GM19468 (cell line): Measurements from ENCODE around the gene DLK1.

Experiments used
- ATAC-seq: cut with Tn5 transposase; IDR thresholded peaks from one replicate; pipeline ENCODE4 v1.9.1; 2021; ENCODE audit warnings: mild to moderate bottlenecking, moderate library complexity, moderate number of reproducible peaks; ENCODE audit not compliant: unreplicated experiment; ENCODE audit errors: extremely low read depth

The DLK1 gene

GRCh38 chr14:100773331-100774163 lies 46.9 kb downstream of the DLK1 start:
- ATAC-seq = no peak

GRCh38 chr14:100774164-100774537 lies 47.5 kb downstream of the DLK1 start:
- ATAC-seq = no peak

GRCh38 chr14:100775351-100775830 lies 48.7 kb downstream of the DLK1 start:
- no peak for ATAC-seq

GRCh38 chr14:100775831-100776591 lies 49.3 kb downstream of the DLK1 start:
- ATAC-seq = no peak

GRCh38 chr14:100776681-100777365 lies 50.1 kb downstream of the DLK1 start:
- no peak for ATAC-seq

GRCh38 chr14:100777366-100777817 lies 50.7 kb downstream of the DLK1 start:
- ATAC-seq = no peak

- no peak for ATAC-seq
These were observed 51.3 kb downstream of the DLK1 start for GRCh38 chr14:100777818-100778525.

GRCh38 chr14:100778526-100778882 lies 51.8 kb downstream of the DLK1 start:
- no peak for ATAC-seq

DNA sequence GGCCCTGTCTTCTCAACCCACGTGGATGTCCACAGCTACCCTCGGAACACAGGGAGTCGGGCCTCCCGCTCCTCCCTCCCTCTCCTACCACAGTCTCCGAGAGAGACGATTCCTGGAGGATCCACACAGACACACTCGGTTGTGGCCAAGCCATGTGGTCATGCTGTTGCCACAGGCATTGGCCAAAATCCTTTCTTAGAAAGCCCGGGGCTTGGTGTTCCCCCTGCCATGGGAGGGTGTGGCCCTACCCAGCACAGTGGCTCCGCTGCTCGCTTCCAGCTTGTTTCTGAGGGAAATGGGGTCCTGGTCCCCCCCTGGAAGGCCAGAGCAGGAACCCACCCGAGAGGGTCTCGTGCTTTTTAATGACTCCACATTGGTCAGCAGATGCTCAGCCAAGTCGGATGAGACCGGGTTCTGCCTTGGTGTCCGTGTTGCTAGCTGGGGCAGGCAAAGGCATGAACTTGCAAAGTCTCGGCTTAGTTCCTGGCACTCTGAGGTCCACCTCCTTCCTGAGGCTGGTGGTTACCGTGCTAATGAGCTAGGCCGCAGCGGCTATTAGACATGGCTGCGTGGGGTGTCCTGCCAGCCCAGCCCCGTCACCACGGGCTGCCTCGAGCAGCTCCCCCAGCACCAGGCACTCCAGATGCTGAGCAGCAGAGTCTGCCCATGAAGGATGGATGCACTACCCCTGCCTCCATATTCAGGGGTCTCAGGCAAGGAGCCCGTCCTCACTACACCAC lies 52.4 kb downstream of the DLK1 start:
- no peak for ATAC-seq

DNA sequence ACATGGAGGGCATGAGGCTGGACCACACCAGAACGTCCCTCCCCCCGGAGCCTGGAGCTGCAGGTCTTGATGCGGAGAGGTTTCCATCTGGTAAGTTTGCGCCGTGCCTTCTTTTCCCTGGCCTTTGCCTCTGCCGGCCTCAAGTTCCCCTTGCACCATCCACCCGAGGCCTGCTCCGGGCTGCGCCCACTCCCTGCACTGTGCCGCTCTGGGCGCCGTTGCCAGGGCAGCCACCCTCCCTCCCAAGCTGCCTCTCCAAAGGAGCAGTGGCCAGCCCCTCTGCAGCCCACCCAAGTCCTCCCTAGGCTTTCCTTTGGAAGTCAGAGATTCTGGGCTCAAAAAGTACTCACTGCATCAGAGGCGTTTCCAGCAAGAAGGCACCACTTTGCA lies 53.0 kb downstream of the DLK1 start:
- ATAC-seq = no peak

DNA sequence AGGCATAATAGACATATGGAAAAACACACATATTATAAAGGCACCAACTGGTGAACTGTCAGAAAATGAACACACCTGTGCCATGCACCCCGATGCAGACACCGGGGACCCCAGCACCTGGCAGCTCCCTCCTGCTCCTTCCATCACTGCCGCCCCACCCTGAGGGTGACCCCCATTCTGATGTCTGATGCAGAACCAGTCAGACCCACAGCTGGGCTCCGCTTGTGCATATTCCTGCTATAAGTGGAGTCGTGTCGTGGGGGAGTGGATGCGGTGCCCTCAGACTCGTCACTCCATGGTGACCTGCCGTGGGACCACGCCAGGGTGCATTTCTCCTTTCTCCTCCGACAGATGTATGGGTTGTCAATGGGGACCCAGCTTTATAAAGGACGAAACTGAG lies 53.6 kb downstream of the DLK1 start:
- ATAC-seq = no peak

- ATAC-seq = no peak
These were observed 54.1 kb downstream of the DLK1 start for GRCh38 chr14:100780646-100781355.

DNA sequence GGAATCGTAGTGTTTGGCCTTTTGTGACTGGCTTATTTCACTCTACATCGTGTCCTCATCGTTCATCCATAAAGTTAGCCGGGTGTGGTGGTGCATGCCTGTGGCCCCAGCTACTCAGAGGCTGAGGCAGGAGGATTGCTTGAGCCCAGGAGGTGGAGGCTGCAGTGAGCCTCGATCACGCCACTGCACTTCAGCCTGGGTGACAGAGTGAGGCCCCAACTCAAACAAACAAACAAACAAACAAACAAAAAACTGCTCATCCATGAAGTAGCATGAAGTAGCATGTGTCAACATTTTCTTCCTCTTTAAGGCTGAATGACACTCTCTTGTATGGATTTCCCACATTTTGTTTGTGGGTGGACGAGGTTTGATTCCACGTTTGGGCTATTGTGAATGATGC lies 55.3 kb downstream of the DLK1 start:
- ATAC-seq = no peak

DNA sequence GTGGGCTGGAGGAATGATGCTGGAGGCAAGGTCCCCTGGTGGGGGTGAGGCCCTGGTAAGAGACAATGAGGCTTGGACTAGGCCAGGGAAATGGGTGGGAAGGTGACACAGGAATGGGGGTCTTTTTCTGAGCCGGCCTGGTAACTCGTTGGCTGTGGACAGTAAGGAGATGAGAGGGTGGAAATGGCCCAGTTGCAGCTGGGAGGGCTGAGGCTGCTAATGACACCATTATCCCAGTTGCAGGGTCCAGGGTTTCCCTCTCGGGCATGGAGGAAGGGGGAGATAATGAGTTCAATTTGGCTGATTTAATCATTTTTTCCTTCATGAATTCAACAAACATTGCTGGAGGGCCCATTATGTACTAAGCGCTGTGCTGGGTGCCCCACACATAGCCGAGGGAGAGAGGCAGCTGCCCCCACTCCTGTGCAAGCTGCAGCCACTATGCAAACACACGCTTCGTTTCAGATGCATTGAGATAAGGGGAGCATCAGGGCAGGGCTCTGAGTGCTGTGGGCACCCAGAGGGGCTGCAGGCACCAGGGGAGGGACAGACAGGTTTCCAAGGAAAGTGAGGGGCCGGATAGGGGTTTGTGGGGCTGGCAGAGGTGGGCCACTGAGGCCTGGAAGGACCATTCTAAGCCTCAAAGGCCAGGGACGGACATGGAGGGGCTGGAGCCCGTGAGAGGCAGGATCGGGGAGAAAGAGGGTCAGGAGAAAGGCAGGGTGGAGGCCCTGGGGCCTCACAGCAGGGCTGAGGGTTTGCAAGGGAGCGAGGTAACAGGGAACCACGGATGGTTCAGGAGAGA lies 56.0 kb downstream of the DLK1 start:
- ATAC-seq = no peak

- ATAC-seq = no peak
These were observed 57.1 kb downstream of the DLK1 start for GRCh38 chr14:100783630-100784370.

GRCh38 chr14:100784523-100785337 lies 58.0 kb downstream of the DLK1 start:
- ATAC-seq = no peak

DNA sequence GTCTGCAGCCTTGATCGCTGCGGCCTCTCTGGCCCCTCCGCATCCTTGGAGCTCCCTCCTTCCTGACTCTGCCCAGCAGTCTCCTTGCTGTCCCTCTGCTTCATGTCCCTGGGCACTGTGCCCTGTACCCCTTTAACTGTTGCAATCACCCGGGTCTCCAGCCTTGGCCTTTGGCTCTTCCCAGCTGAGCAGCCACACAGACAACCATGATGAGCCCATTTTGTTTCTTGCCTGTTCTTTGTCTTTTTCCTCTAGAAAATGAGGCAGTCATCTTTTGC lies 58.6 kb downstream of the DLK1 start:
- ATAC-seq = no peak
